NCI-H2196 (cell line): Measurements from ENCODE around the gene RNASE3.
"Not testable (repeated sequence)": the region's sequence is repeated elsewhere in the genome, so short reads cannot be mapped to it uniquely, and the experiment has no call there.

ENCODE experiments used
- DNase-seq: peaks from one replicate; lab custom pipeline; 2025; ENCODE audit not compliant: unreplicated experiment; lab: John Stamatoyannopoulos, UW

The RNASE3 gene

GRCh38 chr14:20891126-20891825 lies at the start of gene RNASE3:
Gene RNASE3 (plus strand): TSS chr14:20891385. CDS start chr14:20891687, 302 bp downstream.
- not testable (repeated sequence) for DNase-seq

GRCh38 chr14:20846560-20846959 lies 44.6 kb upstream of the RNASE3 start:
- no peak for DNase-seq

- no peak for DNase-seq
Measured at GRCh38 chr14:20848316-20848954, 42.8 kb upstream of the RNASE3 start.

GRCh38 chr14:20848955-20849570 lies 42.1 kb upstream of the RNASE3 start:
- no peak for DNase-seq

GRCh38 chr14:20853042-20853441 lies 38.1 kb upstream of the RNASE3 start:
- DNase-seq, result no peak

- peak; percentile 25 for DNase-seq
Measured at GRCh38 chr14:20855652-20856291, 35.4 kb upstream of the RNASE3 start.

GRCh38 chr14:20857207-20857606 lies 34.0 kb upstream of the RNASE3 start:
- DNase-seq, result no peak

GRCh38 chr14:20857630-20858261 lies 33.4 kb upstream of the RNASE3 start:
- DNase-seq, result peak; percentile 35

GRCh38 chr14:20866194-20866593 lies 25.0 kb upstream of the RNASE3 start:
- DNase-seq, result no peak

- DNase-seq, result no peak
Measured at GRCh38 chr14:20866963-20867362, 24.2 kb upstream of the RNASE3 start.

GRCh38 chr14:20873370-20874177 lies 17.6 kb upstream of the RNASE3 start:
- DNase-seq, result no peak

GRCh38 chr14:20877016-20877415 lies 14.2 kb upstream of the RNASE3 start:
- DNase-seq, result no peak

- DNase-seq, result no peak
Measured at GRCh38 chr14:20878695-20879094, 12.5 kb upstream of the RNASE3 start.

- not testable (repeated sequence) for DNase-seq
Measured at GRCh38 chr14:20881229-20881628, 10.0 kb upstream of the RNASE3 start.

- DNase-seq, result not testable (repeated sequence)
Measured at GRCh38 chr14:20882787-20883186, 8.4 kb upstream of the RNASE3 start.

- not testable (repeated sequence) for DNase-seq
Measured at GRCh38 chr14:20888411-20888810, 2.8 kb upstream of the RNASE3 start.

GRCh38 chr14:20895322-20895721 lies 4.1 kb downstream of the RNASE3 start:
- DNase-seq, result not testable (repeated sequence)

GRCh38 chr14:20904393-20905029 lies 13.3 kb downstream of the RNASE3 start:
- DNase-seq, result no peak

- no peak for DNase-seq
Measured at GRCh38 chr14:20905676-20906075, 14.5 kb downstream of the RNASE3 start.

- no peak for DNase-seq
Measured at GRCh38 chr14:20907214-20907613, 16.0 kb downstream of the RNASE3 start.
